Left lung (tissue), 10 donors: ENCODE measurements around the gene CFAP299. TPM values are rescaled to one million over a fixed set of nuclear protein-coding genes. Genes with fewer than 3 reads are reported as not detected.

Experiments used
- ATAC-seq: fragments of 200-7000 bp; cut with Tn5 transposase; one replicate; pipeline ENCODE4 v1.9.1; 2020; ENCODE audit warnings: moderate library complexity
- DNase-seq, 4 donors: peaks; one replicate each; pipeline ENCODE4 v3.0.0-alpha.2; 2013 to 2020
- H3K27ac ChIP-seq, 2 donors: fragments of 200-600 bp; sonication (generic) in 1 of 2; one replicate each; pipeline versions ENCODE4 v1.5.0 to v1.8.0; 2020 to 2021
- H3K27me3 ChIP-seq, 2 donors: fragments of 200-600 bp; sonication (generic) in 1 of 2; one replicate each; pipeline versions ENCODE4 v1.5.0 to v1.8.0; 2020 to 2021
- H3K36me3 ChIP-seq, 2 donors: fragments of 200-600 bp; sonication (generic) in 1 of 2; one replicate each; pipeline versions ENCODE4 v1.5.0 to v1.8.0; 2020 to 2021
- H3K4me1 ChIP-seq, 2 donors: fragments of 200-600 bp; one replicate each; pipeline ENCODE4 v1.8.0; 2021
- H3K4me3 ChIP-seq, 2 donors: fragments of 200-600 bp; sonication (generic) in 1 of 2; one replicate each; pipeline versions ENCODE4 v1.5.0 to v1.8.0; 2020 to 2021; ENCODE audit warnings: mild to moderate bottlenecking in 1 of 2
- H3K9me3 ChIP-seq, 2 donors: fragments of 200-600 bp; sonication (generic) in 1 of 2; one replicate each; pipeline versions ENCODE4 v1.5.0 to v1.8.0; 2020 to 2021
- intact Hi-C, 2 donors: fragments of 100-400 bp; cut with DNase I; formaldehyde crosslinking; loops; one replicate each; pipeline versions ENCODE4 v1.11.2 to v1.14.2; 2022
- polyA plus RNA-seq, 6 donors: library from polyadenylated mRNA; unstranded; fragments of 120-200 nt; gene quantifications; one replicate each; pipeline ENCODE4 v1.2.1, GENCODE V29; 2013; ENCODE audit not compliant: insufficient read length in 6 of 6
- total RNA-seq, 2 donors: library from RNA; stranded (reverse); fragmentation: NEBNext Ultra II Directional; extraction: Animal tissue kit (Norgen Biotek cat#: 25700); gene quantifications; one replicate each; pipeline ENCODE4 v1.2.1, GENCODE V29; 2021
- TF ChIP-seq, protein P1 (sequence below), 2 donors: fragments of 200-600 bp; sonication (generic) in 1 of 2; IDR thresholded peaks; one replicate each; pipeline versions ENCODE4 v1.5.0 to v1.8.0; 2021; ENCODE audit warnings: antibody characterized with exemption in 2 of 2
- donor health status: DM: no; HTN: yes; CAD: no.
- donor health status: DM: no; HTN: no; CAD: no.

Gene CFAP299
- total and polyA plus RNA-seq, 8 donors: 1.2 to 2.3 (median 1.6) TPM; not detected in 1

DNA sequence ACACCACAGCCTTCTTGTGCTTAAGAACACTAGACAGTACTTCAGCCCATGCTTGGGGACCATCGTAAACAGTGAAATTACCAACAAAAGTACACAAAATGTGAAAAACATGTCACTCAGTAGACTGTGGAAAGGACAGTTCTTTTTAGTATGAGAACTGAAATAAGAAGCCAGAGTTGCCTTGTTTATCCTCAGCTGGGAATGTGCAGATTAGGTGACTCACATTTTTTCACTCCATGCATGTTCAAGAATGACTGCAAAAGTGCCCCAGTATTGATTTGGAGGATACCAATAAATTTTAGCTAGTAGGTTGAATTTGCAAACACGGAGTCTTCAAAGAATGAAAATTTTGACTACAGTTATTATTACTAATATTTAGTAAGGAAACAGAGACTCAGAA is 671.9 kb downstream of the CFAP299 start:
- intact Hi-C loops: no loop called here
- Histone ChIP-seq H3K27ac (no peak overlapping the region), H3K36me3 (no peaks in the 10 kb centered on the region), H3K4me3 (no peak overlapping the region), H3K27me3 (no peaks in the 10 kb centered on the region), H3K9me3 (peaks cover 0 to under 1% of the 10 kb centered on the region in 2 donors), H3K4me1 (no peaks in the 10 kb centered on the region)
- no peak for DNase-seq
- ATAC-seq: no peak
- TF ChIP-seq, protein P1, sequence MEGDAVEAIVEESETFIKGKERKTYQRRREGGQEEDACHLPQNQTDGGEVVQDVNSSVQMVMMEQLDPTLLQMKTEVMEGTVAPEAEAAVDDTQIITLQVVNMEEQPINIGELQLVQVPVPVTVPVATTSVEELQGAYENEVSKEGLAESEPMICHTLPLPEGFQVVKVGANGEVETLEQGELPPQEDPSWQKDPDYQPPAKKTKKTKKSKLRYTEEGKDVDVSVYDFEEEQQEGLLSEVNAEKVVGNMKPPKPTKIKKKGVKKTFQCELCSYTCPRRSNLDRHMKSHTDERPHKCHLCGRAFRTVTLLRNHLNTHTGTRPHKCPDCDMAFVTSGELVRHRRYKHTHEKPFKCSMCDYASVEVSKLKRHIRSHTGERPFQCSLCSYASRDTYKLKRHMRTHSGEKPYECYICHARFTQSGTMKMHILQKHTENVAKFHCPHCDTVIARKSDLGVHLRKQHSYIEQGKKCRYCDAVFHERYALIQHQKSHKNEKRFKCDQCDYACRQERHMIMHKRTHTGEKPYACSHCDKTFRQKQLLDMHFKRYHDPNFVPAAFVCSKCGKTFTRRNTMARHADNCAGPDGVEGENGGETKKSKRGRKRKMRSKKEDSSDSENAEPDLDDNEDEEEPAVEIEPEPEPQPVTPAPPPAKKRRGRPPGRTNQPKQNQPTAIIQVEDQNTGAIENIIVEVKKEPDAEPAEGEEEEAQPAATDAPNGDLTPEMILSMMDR (IDR thresholded peaks at IDR 0.05): no peak

Other genes starting within 250 kb of the CFAP299 start
- 1 to 10 TPM in 1 of 2 donors, under 1 TPM in 1; 0.52 to 1.9 TPM for gene PRDM8, start 138.2 kb upstream of the CFAP299 start, total RNA-seq
- gene PRDM8, start 138.2 kb upstream of the CFAP299 start, polyA plus RNA-seq: 1 to 10 TPM in 4 of 6 donors, under 1 TPM in 2; 0.41 to 1.5 (median 1.2) TPM
- gene FGF5, start 69.1 kb upstream of the CFAP299 start, total RNA-seq: under 1 TPM in 1 of 2 donors, not detected in 1; 0.05 TPM
- gene FGF5, start 69.1 kb upstream of the CFAP299 start, polyA plus RNA-seq: under 1 TPM in 2 of 6 donors, not detected in 4; 0.03 to 0.04 TPM